Panc1 (cell line): ENCODE measurements around the gene CHN1. TPM values are rescaled to one million over a fixed set of nuclear protein-coding genes. Genes with fewer than 3 reads are reported as not detected.

Source experiments
- ATAC-seq: fragments of 200-7000 bp; cut with Tn5 transposase; 2 replicates; pipeline ENCODE4 v1.9.1; 2020; ENCODE audit warnings: mild to moderate bottlenecking, moderate library complexity
- BruUV-seq: library from RNA; stranded (reverse); fragments of 400-500 nt; replicated peaks from 2 replicates; lab custom pipeline; 2021; lab: Mats Ljungman, UMichigan
- CTCF ChIA-PET: fragments of 300-600 bp; sonication (Branson Sonifier 250); formaldehyde crosslinking; loops from one replicate; lab custom pipeline; 2022; ENCODE audit warnings: antibody characterized with exemption; lab: Charles Lee
- POLR2A ChIA-PET: fragments of 300-600 bp; sonication (Branson Sonifier 250); formaldehyde crosslinking; loops from one replicate; lab custom pipeline; 2022; ENCODE audit warnings: antibody characterized with exemption; lab: Charles Lee
- DNase-seq: peaks from one replicate; pipeline ENCODE4 v3.0.0-alpha.2; 2010; ENCODE audit warnings: low read depth, low spot score
- H3K27ac ChIP-seq: 2 replicates; pipeline ENCODE4 v1.5.1; 2011; ENCODE audit warnings: mild to moderate bottlenecking, low read length, inconsistent platforms
- H3K27me3 ChIP-seq: fragments of 200-500 bp; sonication (Bioruptor generic); 2 replicates; pipeline ENCODE4 v1.6.0; 2014; ENCODE audit warnings: low read length, inconsistent platforms; ENCODE audit not compliant: control insufficient read depth, insufficient read depth
- H3K36me3 ChIP-seq: fragments of 200-500 bp; sonication (Bioruptor generic); 2 replicates; pipeline ENCODE4 v1.5.1; 2014; ENCODE audit warnings: inconsistent platforms, mild to moderate bottlenecking, low read length, moderate library complexity; ENCODE audit not compliant: control insufficient read depth, insufficient read depth
- H3K4me1 ChIP-seq: 2 replicates; pipeline ENCODE4 v1.5.1; 2011; ENCODE audit warnings: inconsistent platforms, mild to moderate bottlenecking, low read length, moderate library complexity; ENCODE audit not compliant: control insufficient read depth, insufficient read depth
- H3K4me3 ChIP-seq, 2 experiments: 2 replicates each; pipeline ENCODE4 v1.5.1; 2011 to 2012; ENCODE audit warnings: low read depth in 2 of 2, low read length in 2 of 2, mild to moderate bottlenecking in 2 of 2, inconsistent platforms in 1 of 2, moderate library complexity in 1 of 2
- H3K9me3 ChIP-seq: fragments of 200-500 bp; sonication (Bioruptor generic); 2 replicates; pipeline ENCODE4 v1.5.1; 2014; ENCODE audit warnings: low read depth, mild to moderate bottlenecking, inconsistent platforms, low read length, moderate library complexity; ENCODE audit not compliant: control insufficient read depth, insufficient read depth
- CTCF ChIP-seq: fragments of 450-650 bp; IDR thresholded peaks from 2 replicates; pipeline ENCODE4 v1.5.1; 2017; ENCODE audit warnings: mild to moderate bottlenecking
- POLR2AphosphoS5 ChIP-seq: IDR thresholded peaks from 2 replicates; pipeline ENCODE4 v1.6.1; 2012; ENCODE audit warnings: mild to moderate bottlenecking, low read depth, low read length, moderate library complexity
- SIN3A ChIP-seq: IDR thresholded peaks from 2 replicates; pipeline ENCODE4 v1.6.1; 2012; ENCODE audit warnings: low read depth, mild to moderate bottlenecking, low read length, moderate library complexity, borderline replicate concordance; ENCODE audit not compliant: insufficient read depth
- TCF7L2 ChIP-seq: IDR thresholded peaks from 2 replicates; pipeline ENCODE4 v1.6.1; 2011; ENCODE audit warnings: mild to moderate bottlenecking, low read depth, low read length, inconsistent platforms
- in situ Hi-C: cut with HindIII; loops from 2 replicates; pipeline ENCODE4 v1.10.0; 2016; ENCODE audit warnings: low sequenced_read_pairs, low pct_unique_long_range_greater_than_20kb
- intact Hi-C: fragments of 100-400 bp; cut with micrococcal nuclease; formaldehyde crosslinking; loops from one replicate; pipeline ENCODE4 v1.10.0; 2022; ENCODE audit not compliant: unreplicated experiment
- total RNA-seq: library from RNA; stranded (reverse); gene quantifications from one replicate; pipeline ENCODE4 v1.2.1, GENCODE V29; 2021; ENCODE audit not compliant: unreplicated experiment
- TF ChIP-seq, protein P1 (sequence below), 2 experiments: IDR thresholded peaks; 2 replicates each; pipeline ENCODE4 v1.6.1; 2011 to 2012; ENCODE audit warnings: low read depth in 2 of 2, control low read depth in 1 of 2, low read length in 1 of 2, mild to moderate bottlenecking in 1 of 2, moderate library complexity in 1 of 2; ENCODE audit not compliant: insufficient read depth in 1 of 2

The CHN1 gene
- total RNA-seq, 1 experiment from 2014 or later = 20.8 TPM

DNA sequence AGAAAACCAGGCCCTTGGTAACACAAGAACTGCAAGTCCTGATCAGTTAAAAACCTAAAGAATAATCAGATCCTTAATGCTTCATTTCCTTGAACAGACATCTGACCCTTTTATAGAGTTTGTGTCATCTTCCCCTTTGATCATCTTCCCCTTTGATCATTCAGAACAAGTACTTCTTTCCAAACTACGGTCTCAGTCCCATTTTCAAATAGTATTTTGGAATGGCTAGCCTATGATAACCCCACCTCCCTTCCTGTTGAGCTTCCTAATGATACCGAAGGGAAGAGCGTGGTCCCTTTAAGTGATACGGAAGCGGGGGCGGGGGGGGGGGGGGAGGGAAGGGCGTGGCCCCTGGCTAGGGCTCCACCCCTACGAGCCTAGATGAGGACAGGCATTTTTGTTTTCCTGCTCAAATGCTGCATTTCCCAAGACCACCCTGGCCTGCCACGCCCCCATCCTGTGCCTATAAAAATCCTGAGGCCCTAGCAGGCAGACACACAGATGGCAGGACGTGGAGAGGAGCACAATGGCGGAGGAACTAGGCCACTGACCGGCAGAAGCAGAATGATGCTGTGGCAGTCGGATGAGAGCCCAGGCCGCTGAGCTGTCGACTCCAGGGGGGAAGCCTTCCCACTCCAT, 216.8 kb downstream of the CHN1 start:
- intact Hi-C loops = no loop called here
- Histone ChIP-seq H3K9me3 (no peaks in the 10 kb centered on the region), H3K27ac (no peak overlapping the region), H3K36me3 (no peaks in the 10 kb centered on the region), H3K4me3 (no peak overlapping the region), H3K4me1 (no peaks in the 10 kb centered on the region), H3K27me3 (no peaks in the 10 kb centered on the region)
- ATAC-seq (no peak), DNase-seq (no peak)
- TF ChIP-seq POLR2AphosphoS5 = no peak
- TF ChIP-seq, protein P1, sequence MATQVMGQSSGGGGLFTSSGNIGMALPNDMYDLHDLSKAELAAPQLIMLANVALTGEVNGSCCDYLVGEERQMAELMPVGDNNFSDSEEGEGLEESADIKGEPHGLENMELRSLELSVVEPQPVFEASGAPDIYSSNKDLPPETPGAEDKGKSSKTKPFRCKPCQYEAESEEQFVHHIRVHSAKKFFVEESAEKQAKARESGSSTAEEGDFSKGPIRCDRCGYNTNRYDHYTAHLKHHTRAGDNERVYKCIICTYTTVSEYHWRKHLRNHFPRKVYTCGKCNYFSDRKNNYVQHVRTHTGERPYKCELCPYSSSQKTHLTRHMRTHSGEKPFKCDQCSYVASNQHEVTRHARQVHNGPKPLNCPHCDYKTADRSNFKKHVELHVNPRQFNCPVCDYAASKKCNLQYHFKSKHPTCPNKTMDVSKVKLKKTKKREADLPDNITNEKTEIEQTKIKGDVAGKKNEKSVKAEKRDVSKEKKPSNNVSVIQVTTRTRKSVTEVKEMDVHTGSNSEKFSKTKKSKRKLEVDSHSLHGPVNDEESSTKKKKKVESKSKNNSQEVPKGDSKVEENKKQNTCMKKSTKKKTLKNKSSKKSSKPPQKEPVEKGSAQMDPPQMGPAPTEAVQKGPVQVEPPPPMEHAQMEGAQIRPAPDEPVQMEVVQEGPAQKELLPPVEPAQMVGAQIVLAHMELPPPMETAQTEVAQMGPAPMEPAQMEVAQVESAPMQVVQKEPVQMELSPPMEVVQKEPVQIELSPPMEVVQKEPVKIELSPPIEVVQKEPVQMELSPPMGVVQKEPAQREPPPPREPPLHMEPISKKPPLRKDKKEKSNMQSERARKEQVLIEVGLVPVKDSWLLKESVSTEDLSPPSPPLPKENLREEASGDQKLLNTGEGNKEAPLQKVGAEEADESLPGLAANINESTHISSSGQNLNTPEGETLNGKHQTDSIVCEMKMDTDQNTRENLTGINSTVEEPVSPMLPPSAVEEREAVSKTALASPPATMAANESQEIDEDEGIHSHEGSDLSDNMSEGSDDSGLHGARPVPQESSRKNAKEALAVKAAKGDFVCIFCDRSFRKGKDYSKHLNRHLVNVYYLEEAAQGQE (IDR thresholded peaks at IDR 0.05; ENCODE audit: insufficient read depth in 1 of 2, low read depth in 2 of 2, low read length in 1 of 2) = no peak
- no peak for TF ChIP-seq SIN3A
- TF ChIP-seq TCF7L2 = no peak
- TF ChIP-seq CTCF = no peak
- no TSS peak for BruUV-seq
- ChIA-PET POLR2A (no interaction called here), CTCF (no interaction called here)
- in situ Hi-C loops = loop anchor here (25.0 kb wide), 1 partner anchor 174 kb away; no protein-coding TSS in a partner anchor

DNA sequence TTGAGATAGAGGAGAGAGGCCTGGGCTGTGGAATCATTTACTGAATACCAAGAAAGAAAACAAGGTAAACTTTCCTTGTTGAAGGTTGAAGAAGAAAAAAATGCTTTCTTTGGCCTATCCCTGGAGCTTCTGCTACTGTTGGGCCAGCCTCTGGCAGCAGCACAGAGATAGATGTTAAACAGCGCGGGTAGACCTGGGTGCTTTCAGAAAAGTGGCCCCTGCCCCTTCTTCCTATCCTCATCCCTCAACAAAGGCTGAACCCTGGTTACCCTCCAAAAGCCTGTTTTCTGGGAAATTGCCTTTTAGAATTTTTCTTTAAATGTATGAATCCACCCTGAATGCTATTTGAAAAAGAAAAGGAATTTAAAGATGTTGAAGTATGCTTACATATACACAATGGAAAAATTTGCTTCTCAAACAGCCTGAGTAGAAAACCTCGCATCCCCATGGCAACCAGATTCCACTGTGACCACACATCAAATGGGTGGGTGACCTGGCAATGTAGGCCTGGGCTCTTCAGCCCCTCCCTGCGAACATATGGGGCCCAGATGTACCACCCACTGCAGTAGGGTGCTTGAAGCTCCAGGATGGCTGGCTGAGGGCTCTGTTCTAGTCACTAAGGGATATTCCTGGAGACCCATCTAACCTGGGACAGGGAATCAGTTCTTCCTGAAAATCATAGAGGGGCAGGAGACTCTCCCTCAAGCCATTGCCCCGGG, 217.5 kb downstream of the CHN1 start:
- ATAC-seq = no peak
- in situ Hi-C loops = loop anchor here (25.0 kb wide), 1 partner anchor 175 kb away; no protein-coding TSS in a partner anchor
- POLR2A ChIA-PET = no interaction called here
- no TSS peak for BruUV-seq
- Histone ChIP-seq H3K27ac (no peak overlapping the region), H3K27me3 (no peaks in the 10 kb centered on the region), H3K36me3 (no peaks in the 10 kb centered on the region), H3K4me3 (no peak overlapping the region), H3K9me3 (no peaks in the 10 kb centered on the region), H3K4me1 (no peaks in the 10 kb centered on the region)
- CTCF ChIA-PET = no interaction called here
- intact Hi-C loops = no loop called here
- no peak for DNase-seq
- TF ChIP-seq, protein P1 (IDR thresholded peaks at IDR 0.05; ENCODE audit: insufficient read depth in 1 of 2, low read depth in 2 of 2, low read length in 1 of 2) = no peak
- TF ChIP-seq CTCF (no peak), POLR2AphosphoS5 (no peak)
